ENCODE results near the gene CLDN9. TPM values are rescaled to one million over a fixed set of nuclear protein-coding genes. Genes with fewer than 3 reads are reported as not detected.

The CLDN9 gene
- total RNA-seq, 2 donors from 2014 or later, result 4.7 to 11.2 TPM

DNA sequence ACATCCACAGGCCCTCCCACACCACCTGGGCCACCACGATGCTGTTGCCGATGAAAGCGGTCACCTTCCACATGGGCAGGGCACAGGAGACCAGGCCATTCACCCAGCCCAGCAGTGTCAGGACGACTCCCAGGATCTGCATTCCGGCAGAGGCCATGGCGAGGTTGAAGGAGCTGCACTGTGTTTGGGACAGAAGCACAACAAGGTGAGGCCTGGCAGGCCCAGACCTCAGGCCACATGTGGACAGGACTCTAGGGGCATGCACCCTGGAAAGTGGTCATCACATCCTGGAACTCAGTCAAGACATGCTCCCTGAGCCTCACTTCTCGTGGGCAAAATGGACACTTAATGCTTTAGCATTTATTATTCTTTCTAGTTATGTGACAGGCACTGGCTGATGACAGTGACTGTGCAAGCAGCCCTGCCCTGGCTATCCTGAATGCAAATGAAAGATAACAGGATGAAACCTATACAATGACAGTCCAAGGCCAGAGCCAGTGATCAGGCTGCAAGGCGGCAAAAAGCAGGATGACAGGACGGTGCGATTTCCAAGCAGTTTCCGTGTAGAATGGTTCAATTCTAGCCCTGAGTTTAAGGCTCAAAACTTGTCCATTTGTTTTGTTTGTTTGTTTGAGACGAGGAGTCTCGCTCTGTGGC, 3.3 kb downstream of the CLDN9 start:
- no peak for ATAC-seq
- H3K27me3 ChIP-seq, result no peaks in the 10 kb centered on the region
- WGBS, 2 donors, result 84 to 93% methylated on average over 7 to 11 of the region's 13 CpGs
- no peaks in the 10 kb centered on the region for H3K36me3 ChIP-seq (replicated peaks in 1 of 2; ENCODE audit: insufficient read depth in 1 of 2, low read depth in 2 of 2)
- H3K4me3 ChIP-seq, result no peak overlapping the region
- TF ChIP-seq POLR2A (IDR thresholded peaks at IDR 0.05), result no peak
- TF ChIP-seq, protein P1, sequence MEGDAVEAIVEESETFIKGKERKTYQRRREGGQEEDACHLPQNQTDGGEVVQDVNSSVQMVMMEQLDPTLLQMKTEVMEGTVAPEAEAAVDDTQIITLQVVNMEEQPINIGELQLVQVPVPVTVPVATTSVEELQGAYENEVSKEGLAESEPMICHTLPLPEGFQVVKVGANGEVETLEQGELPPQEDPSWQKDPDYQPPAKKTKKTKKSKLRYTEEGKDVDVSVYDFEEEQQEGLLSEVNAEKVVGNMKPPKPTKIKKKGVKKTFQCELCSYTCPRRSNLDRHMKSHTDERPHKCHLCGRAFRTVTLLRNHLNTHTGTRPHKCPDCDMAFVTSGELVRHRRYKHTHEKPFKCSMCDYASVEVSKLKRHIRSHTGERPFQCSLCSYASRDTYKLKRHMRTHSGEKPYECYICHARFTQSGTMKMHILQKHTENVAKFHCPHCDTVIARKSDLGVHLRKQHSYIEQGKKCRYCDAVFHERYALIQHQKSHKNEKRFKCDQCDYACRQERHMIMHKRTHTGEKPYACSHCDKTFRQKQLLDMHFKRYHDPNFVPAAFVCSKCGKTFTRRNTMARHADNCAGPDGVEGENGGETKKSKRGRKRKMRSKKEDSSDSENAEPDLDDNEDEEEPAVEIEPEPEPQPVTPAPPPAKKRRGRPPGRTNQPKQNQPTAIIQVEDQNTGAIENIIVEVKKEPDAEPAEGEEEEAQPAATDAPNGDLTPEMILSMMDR (IDR thresholded peaks at IDR 0.05), result no peak
- peaks cover 60% of the 10 kb centered on the region for H3K4me1 ChIP-seq
- intact Hi-C loops (cut with DNase I), result no loop called here
- H3K27ac ChIP-seq, result no peak overlapping the region
- no peaks in the 10 kb centered on the region for H3K9me3 ChIP-seq
- DNase-seq, result no peak

DNA sequence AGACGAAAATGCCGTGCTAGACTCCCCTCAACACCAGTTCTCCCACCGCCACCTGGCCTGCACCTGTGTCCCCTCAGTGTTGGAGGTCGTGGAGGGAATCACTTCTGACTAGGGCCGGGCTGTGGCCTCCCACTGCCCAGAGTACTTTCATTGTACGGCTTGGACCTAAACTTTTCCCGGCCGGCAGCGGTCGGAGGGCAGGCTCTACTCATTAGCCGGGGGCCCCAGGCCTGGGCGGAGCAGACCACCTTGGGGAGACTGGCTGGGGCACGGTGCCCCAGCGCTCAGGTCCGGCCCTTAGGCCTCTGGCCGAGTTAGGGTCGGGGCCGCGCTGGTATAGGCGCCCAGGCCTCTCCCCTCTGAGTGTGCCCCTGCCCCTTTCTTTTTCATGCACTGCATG, 4.6 kb downstream of the CLDN9 start:
- ATAC-seq (no peak), DNase-seq (no peak)
- no peak overlapping the region for H3K27ac ChIP-seq
- H3K4me3 ChIP-seq, result no peak overlapping the region
- intact Hi-C loops (cut with DNase I), result no loop called here
- WGBS, 2 donors, result 76 to 96% methylated on average over 12 to 20 of the region's 20 CpGs
- H3K4me1 ChIP-seq, result peaks cover 58% of the 10 kb centered on the region
- no peaks in the 10 kb centered on the region for H3K27me3 ChIP-seq
- no peaks in the 10 kb centered on the region for H3K9me3 ChIP-seq
- TF ChIP-seq POLR2A (IDR thresholded peaks at IDR 0.05), result no peak
- TF ChIP-seq, protein P1 (IDR thresholded peaks at IDR 0.05), result no peak
- no peaks in the 10 kb centered on the region for H3K36me3 ChIP-seq (replicated peaks in 1 of 2; ENCODE audit: insufficient read depth in 1 of 2, low read depth in 2 of 2)

DNA sequence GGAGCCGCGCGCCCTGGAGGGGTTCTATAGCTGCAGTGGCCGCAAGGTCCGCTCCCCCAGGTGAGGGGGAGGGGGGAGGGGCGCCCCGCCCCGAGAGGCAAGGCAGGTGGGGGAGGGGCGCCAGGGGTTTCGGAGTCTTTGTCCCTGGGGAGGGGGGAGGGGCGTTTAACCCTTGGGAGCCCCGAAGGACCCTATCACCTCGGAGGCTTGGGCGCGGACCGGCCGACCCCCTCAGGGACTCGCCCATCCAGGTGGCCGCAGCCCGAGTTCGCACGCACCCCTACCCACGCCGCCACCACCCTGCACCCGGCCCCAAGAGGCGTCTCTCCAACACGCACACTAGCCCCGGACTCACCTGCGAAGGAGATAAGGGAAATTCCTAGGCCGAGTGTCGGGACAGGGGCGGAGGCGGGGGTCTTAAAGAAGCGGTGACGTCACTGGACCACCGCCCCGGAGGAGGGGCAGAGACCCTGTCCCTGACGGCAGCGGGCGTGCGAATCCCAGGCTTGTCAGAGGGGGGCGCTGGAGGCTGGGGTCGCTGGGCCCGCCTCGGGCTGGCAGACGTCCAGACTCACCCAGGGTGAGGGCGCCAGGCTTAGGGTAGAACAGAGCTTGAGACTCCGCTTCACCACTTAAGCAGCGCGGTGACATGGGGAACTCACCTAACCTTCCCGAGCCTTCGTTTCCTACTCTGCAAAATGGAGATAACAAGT, 5.2 kb downstream of the CLDN9 start, which contains the start of gene CLDN6:
Gene CLDN6, minus strand, starts transcription at position 390 of the 713 bp plus-strand sequence. CDS start 2,162 bp downstream, outside the sequence.
- WGBS, 2 donors, result 9 to 14% methylated on average over 16 to 52 of the region's 52 CpGs
- Histone ChIP-seq H3K4me3 (no peak within 1 kb of the TSS), H3K27ac (no peak within 1 kb of the TSS), H3K9me3 (no peaks in the 10 kb centered on the region), H3K4me1 (peaks cover 58% of the 10 kb centered on the region), H3K36me3 (replicated peaks in 1 of 2; ENCODE audit: insufficient read depth in 1 of 2, low read depth in 2 of 2) (no peaks in the 10 kb centered on the region), H3K27me3 (no peaks in the 10 kb centered on the region)
- ATAC-seq (no peak), DNase-seq (peak in 3 of 4 donors; percentile 45 to 53 (median 50))
- intact Hi-C loops (cut with DNase I), result no loop called here
- no peak for TF ChIP-seq POLR2A (IDR thresholded peaks at IDR 0.05)
- TF ChIP-seq, protein P1 (IDR thresholded peaks at IDR 0.05), result peak in 4 of 7 experiments; percentile 6 to 32 (median 16)

DNA sequence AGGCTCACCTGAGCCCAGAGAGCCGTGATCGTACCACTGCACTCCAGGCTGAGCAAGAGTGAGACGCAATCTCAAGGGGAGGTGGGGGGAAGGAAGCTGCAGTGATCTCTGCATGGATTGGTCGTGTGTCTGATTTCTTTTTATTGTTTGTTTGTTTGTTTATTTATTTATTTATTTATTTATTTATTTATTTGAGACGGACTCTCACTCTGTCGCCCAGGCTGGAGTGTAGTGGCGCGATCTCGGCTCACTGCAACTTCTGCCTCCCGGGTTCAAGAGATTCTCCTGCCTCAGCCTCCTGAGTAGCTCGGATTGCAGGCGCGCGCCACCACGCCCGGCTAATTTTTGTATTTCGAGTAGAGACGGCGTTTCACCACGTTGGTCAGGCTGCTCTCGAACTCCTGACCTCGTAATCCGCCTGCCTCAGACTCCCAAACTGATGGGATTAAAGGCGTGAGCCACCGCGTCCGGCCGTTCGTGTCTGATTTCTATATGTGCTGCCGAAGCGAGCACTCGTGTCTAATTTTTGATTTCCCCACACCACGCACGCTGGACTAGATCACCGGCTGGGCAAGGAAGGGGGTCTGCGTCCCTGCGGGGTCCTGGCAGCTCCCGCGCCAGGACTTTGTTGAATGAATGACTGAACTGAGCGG, 7.0 kb downstream of the CLDN9 start:
- ATAC-seq, result no peak
- 23 to 32% methylated on average over 32 to 40 of the region's 40 CpGs for WGBS, 2 donors
- intact Hi-C loops (cut with DNase I), result no loop called here
- Histone ChIP-seq H3K4me3 (no peak overlapping the region), H3K27ac (peak overlapping the region; percentile 98 to 100 (median 100)), H3K4me1 (peaks cover 56% of the 10 kb centered on the region), H3K27me3 (no peaks in the 10 kb centered on the region), H3K9me3 (no peaks in the 10 kb centered on the region), H3K36me3 (replicated peaks in 1 of 2; ENCODE audit: insufficient read depth in 1 of 2, low read depth in 2 of 2) (no peaks in the 10 kb centered on the region)
- TF ChIP-seq, protein P1 (IDR thresholded peaks at IDR 0.05), result no peak
- no peak for DNase-seq
